HG03280 (cell line): ENCODE results near the gene ZDHHC24.

ENCODE experiments used
- ATAC-seq: cut with Tn5 transposase; IDR thresholded peaks from one replicate; pipeline ENCODE4 v1.9.1; 2021; ENCODE audit warnings: mild to moderate bottlenecking, moderate library complexity; ENCODE audit not compliant: unreplicated experiment

Gene ZDHHC24

DNA sequence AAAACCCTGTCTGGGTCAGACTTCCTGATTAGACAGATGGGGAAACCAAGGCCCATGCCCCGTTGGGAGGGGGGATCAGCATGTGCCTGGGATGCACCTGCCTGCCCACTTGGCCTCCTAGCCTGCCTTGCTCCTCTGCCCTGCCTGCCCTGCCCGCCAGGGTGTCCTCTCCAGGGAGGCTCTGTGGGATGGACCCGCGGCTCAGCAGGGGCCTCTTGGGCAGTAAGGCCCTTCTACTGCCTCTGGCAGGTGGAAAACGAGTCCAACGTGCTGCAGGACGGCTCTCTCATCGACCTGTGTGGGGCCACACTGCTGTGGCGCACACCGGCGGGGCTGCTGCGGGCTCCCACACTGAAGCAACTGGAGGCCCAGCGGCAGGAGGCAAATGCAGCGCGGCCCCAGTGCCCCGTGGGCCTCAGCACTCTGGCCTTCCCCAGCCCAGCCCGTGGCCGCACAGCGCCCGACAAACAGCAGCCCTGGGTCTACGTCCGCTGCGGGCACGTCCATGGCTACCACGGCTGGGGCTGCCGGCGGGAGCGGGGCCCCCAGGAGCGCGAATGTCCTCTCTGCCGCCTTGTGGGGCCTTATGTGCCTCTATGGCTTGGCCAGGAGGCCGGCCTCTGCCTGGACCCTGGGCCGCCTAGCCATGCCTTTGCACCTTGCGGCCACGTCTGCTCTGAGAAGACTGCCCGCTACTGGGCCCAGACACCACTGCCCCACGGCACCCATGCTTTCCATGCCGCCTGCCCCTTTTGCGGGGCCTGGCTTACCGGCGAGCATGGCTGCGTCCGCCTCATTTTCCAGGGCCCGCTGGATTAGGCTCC is 70.3 kb downstream of the ZDHHC24 start:
- no peak for ATAC-seq

DNA sequence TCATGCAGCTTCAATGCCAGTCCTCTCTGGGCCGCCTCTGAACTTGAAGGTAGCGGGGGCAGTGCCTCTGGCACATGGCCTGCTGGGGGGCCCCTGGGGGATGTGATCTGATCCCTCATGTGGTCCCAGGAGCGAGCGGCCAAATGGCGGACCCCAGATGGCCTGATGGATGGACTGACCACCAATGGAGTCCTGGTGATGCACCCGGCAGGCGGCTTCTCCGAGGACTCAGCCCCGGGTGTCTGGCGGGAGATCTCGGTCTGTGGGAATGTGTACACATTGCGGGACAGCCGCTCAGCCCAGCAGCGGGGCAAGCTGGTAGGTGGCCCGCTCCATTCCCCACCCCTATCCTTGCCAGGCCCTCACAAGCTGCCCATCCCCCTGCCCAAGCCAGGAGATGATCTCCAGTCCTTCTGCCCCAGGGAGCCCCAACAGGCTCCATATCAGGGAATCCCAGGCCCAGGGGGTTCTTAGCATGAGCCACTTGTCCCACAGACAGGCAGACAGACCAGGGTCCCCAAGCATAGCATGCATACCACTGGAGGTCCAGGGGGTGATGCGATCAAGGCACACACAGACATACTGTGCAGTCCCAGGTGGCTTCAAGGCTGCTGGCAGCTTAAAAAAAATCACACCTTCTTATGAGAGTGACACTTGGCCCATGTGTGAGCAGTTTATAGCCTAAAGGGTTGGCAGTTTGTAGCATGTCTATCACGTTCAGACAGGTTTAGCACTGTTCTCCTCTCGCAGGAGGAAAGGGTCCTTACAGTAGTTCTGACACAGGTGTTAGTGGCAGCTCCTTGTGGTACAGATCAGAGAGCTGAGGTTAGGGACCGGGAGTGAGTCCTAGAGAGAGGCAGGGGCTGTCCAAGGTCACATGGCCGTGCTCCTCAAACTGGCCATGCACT is 72.0 kb downstream of the ZDHHC24 start:
- no peak for ATAC-seq

DNA sequence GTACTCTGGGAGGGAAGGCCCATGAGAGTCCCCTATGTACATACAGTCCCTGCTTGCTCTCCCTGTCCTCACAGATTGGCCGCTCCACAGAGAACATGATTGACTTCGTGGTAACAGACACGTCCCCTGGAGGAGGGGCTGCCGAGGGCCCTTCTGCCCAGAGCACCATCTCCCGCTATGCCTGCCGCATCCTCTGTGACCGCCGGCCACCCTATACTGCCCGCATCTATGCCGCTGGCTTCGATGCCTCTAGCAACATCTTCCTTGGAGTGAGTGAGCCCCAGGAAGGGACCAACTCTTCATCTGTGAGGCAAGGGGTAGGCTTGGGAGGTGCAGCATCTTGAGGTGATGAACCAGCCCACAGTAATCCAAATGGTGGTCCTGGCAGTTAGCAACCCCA is 72.7 kb downstream of the ZDHHC24 start:
- no peak for ATAC-seq

DNA sequence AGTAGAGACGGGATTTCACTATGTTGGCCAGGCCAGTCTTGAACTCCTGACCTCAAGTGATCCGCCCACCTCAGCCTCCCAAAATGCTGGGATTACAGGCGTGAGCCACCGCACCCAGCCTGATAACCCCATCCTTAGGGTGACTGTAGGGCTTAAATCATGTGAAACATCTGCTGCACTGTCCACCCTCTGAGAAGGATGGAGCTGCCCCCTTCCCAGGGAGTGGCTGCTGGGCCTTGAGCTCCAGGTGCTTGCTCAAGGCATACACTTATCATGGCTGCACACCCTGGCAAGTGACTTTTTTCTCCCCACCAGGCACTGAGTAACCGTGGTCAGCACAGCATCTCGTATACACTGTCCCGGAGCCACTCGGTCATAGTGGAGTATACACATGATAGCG is 73.8 kb downstream of the ZDHHC24 start:
- ATAC-seq, result no peak

DNA sequence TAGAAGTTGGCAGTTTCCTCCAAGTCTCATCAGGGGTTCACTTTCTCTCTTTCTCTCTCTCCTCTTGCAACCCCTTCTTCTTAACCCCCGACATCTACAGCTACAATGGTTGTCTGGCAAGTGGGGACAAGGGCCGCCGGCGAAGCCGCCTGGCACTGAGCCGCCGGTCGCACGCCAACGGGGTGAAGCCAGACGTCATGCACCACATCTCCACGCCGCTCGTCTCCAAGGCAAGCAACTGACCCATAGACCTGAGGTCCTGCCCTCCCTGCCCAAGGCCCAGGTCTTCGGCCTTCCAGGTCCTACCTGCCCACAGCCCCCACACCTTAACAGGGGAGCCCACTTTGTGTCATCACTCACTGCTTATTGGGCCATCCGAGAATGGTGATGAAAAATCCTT is 74.7 kb downstream of the ZDHHC24 start:
- no peak for ATAC-seq
